HG02678 (cell line): ENCODE results near the gene CCL17.
"Not testable (repeated sequence)": the region's sequence is repeated elsewhere in the genome, so short reads cannot be mapped to it uniquely, and the experiment has no call there.

Experiments
- ATAC-seq: cut with Tn5 transposase; IDR thresholded peaks from one replicate; pipeline ENCODE4 v1.9.1; 2021; ENCODE audit warnings: mild to moderate bottlenecking, moderate library complexity; ENCODE audit not compliant: unreplicated experiment

The CCL17 gene

GRCh38 chr16:57427824-57428223, 23.3 kb downstream of the CCL17 start:
- no peak for ATAC-seq

- ATAC-seq: no peak
Observed at GRCh38 chr16:57430955-57431354, 26.4 kb downstream of the CCL17 start.

- no peak for ATAC-seq
Observed at GRCh38 chr16:57432505-57432904, 27.9 kb downstream of the CCL17 start.

- no peak for ATAC-seq
Observed at GRCh38 chr16:57432989-57433388, 28.4 kb downstream of the CCL17 start.

- ATAC-seq: no peak
Observed at GRCh38 chr16:57434003-57434402, 29.4 kb downstream of the CCL17 start.

GRCh38 chr16:57435838-57436237, 31.3 kb downstream of the CCL17 start:
- ATAC-seq: no peak

GRCh38 chr16:57439947-57440346, 35.4 kb downstream of the CCL17 start:
- ATAC-seq: not testable (repeated sequence)

GRCh38 chr16:57440551-57440950, 36.0 kb downstream of the CCL17 start:
- not testable (repeated sequence) for ATAC-seq

- ATAC-seq: no peak
Observed at GRCh38 chr16:57444711-57445110, 40.1 kb downstream of the CCL17 start.

- ATAC-seq: no peak
Observed at GRCh38 chr16:57445510-57445909, 40.9 kb downstream of the CCL17 start.

GRCh38 chr16:57446531-57447185, 42.1 kb downstream of the CCL17 start:
- ATAC-seq: peak; percentile 26

GRCh38 chr16:57447186-57447962, 42.8 kb downstream of the CCL17 start, which contains the start of the genes CIAPIN1 and COQ9:
Gene CIAPIN1 (minus strand): TSS chr16:57447385. CDS start chr16:57440928, 6,457 bp downstream.
Gene COQ9 (plus strand): TSS chr16:57447479. CDS start chr16:57447506, 27 bp downstream.
- peak; percentile 99 for ATAC-seq

- ATAC-seq: no peak
Observed at GRCh38 chr16:57452021-57452420, 47.5 kb downstream of the CCL17 start.

- peak; percentile 90 for ATAC-seq
Observed at GRCh38 chr16:57462209-57462977, 57.8 kb downstream of the CCL17 start, which contains the start of gene POLR2C. Gene POLR2C (plus strand): TSS chr16:57462679. CDS start chr16:57462725, 46 bp downstream.

- ATAC-seq: peak; percentile 19
Observed at GRCh38 chr16:57462978-57463362, 58.4 kb downstream of the CCL17 start.

GRCh38 chr16:57464523-57464922, 60.0 kb downstream of the CCL17 start:
- no peak for ATAC-seq
